HepG2 (cell line): ENCODE results near the gene SF3A2. TPM values are rescaled to one million over a fixed set of nuclear protein-coding genes. Genes with fewer than 3 reads are reported as not detected.

Experiments
- AGO2 ChIP-seq: fragments of 200-400 bp; formaldehyde crosslinking; optimal IDR thresholded peaks from 2 replicates; pipeline ENCODE3; 2017; ENCODE audit warnings: mild to moderate bottlenecking, low read depth, low read length, moderate library complexity
- CBFB ChIP-seq: sonication (generic); formaldehyde crosslinking; IDR thresholded peaks from 2 replicates; pipeline ENCODE4 v1.4.0; 2020; ENCODE audit warnings: missing genetic modification reagents
- CREB3 ChIP-seq: sonication (generic); formaldehyde crosslinking; IDR thresholded peaks from 2 replicates; pipeline ENCODE4 v1.5.0; 2020; ENCODE audit warnings: missing genetic modification reagents
- EEA1 ChIP-seq: sonication (generic); formaldehyde crosslinking; IDR thresholded peaks from 2 replicates; pipeline ENCODE4 v1.5.1; 2020; ENCODE audit warnings: mild to moderate bottlenecking, missing genetic modification reagents, borderline replicate concordance
- ELF3 ChIP-seq: IDR thresholded peaks from 2 replicates; pipeline ENCODE4 v1.6.1; 2016; ENCODE audit warnings: missing genetic modification reagents, missing compliant biosample characterization
- FOXO4 ChIP-seq: sonication (generic); formaldehyde crosslinking; conservative IDR thresholded peaks from 2 replicates; pipeline ENCODE4 v1.8.1; 2023; ENCODE audit warnings: missing genetic modification reagents
- HOXA5 ChIP-seq: sonication (generic); formaldehyde crosslinking; IDR thresholded peaks from 2 replicates; pipeline ENCODE4 v1.4.0; 2020; ENCODE audit warnings: missing genetic modification reagents
- JARID2 ChIP-seq: sonication (generic); formaldehyde crosslinking; IDR thresholded peaks from 2 replicates; pipeline ENCODE4 v1.8.1; 2023; ENCODE audit warnings: missing genetic modification reagents, inconsistent platforms; ENCODE audit not compliant: insufficient replicate concordance
- MBD4 ChIP-seq: IDR thresholded peaks from 2 replicates; pipeline ENCODE4 v1.6.1; 2012; ENCODE audit warnings: low read length, inconsistent platforms, borderline replicate concordance
- MZF1 ChIP-seq: sonication (generic); formaldehyde crosslinking; IDR thresholded peaks from 2 replicates; pipeline ENCODE4 v1.8.1; 2023; ENCODE audit warnings: mild to moderate bottlenecking, missing genetic modification reagents, borderline replicate concordance
- NFKBIZ ChIP-seq: IDR thresholded peaks from 2 replicates; pipeline ENCODE4 v1.6.1; 2018; ENCODE audit warnings: missing genetic modification reagents, missing compliant biosample characterization
- NFRKB ChIP-seq: fragments of 450-650 bp; IDR thresholded peaks from 2 replicates; pipeline ENCODE4 v1.6.1; 2017
- RELA ChIP-seq: sonication (generic); formaldehyde crosslinking; IDR thresholded peaks from 2 replicates; pipeline ENCODE4 v1.4.0; 2020; ENCODE audit warnings: missing genetic modification reagents
- SIX4 ChIP-seq: sonication (generic); formaldehyde crosslinking; IDR thresholded peaks from 2 replicates; pipeline ENCODE4 v1.4.0; 2020; ENCODE audit warnings: missing genetic modification reagents
- TCF12 ChIP-seq, 2 experiments: fragments of 450-650 bp in 1 of 2; sonication (generic) in 1 of 2; formaldehyde crosslinking in 1 of 2; IDR thresholded peaks; 2 replicates each; pipeline versions ENCODE4 v1.6.1 to v1.8.0; 2017 to 2022; ENCODE audit warnings: antibody characterized with exemption in 1 of 2, mild to moderate bottlenecking in 1 of 2, missing genetic modification reagents in 1 of 2, moderate library complexity in 1 of 2
- TCF7 ChIP-seq: sonication (generic); IDR thresholded peaks from 2 replicates; pipeline ENCODE4 v1.6.1; 2016; ENCODE audit warnings: antibody characterized with exemption, low read depth
- TEAD3 ChIP-seq: optimal IDR thresholded peaks from 2 replicates; pipeline ENCODE3; 2016; ENCODE audit warnings: borderline replicate concordance
- ZNF180 ChIP-seq: sonication (generic); formaldehyde crosslinking; IDR thresholded peaks from 2 replicates; pipeline ENCODE4 v1.4.0; 2020; ENCODE audit warnings: low read depth, missing genetic modification reagents, borderline replicate concordance
- ZNF644 ChIP-seq: IDR thresholded peaks from 2 replicates; pipeline ENCODE4 v1.6.1; 2016; ENCODE audit warnings: low read depth
- ZNF766 ChIP-seq: sonication (generic); formaldehyde crosslinking; IDR thresholded peaks from 2 replicates; pipeline ENCODE4 v1.5.0; 2020; ENCODE audit warnings: missing genetic modification reagents, borderline replicate concordance
- ZNF792 ChIP-seq: IDR thresholded peaks from 2 replicates; pipeline ENCODE4 v1.6.1; 2016
- polyA plus RNA-seq, 8 experiments: library from polyadenylated mRNA; depleted of rRNA in 3 of 8; stranded (reverse) in 7 of 8; unstranded in 1 of 8; fragments of >200 nt; fragmentation: Illumina TruSeq in 4 of 8; extraction: Trizol in 4 of 8; gene quantifications; 2 replicates each; pipeline versions ENCODE4 v1.2.1 to v1.2.3, GENCODE V29; 2011 to 2016; ENCODE audit warnings: low read depth in 4 of 8, missing spikeins in 1 of 8, mixed read lengths in 1 of 8; ENCODE audit not compliant: insufficient read depth in 1 of 8
- total RNA-seq, 5 experiments: library from RNA; depleted of rRNA; stranded (reverse); fragments of >200 nt; fragmentation: Illumina TruSeq; extraction: Trizol; gene quantifications; 2 replicates each; pipeline ENCODE4 v1.2.3, GENCODE V29; 2016; ENCODE audit warnings: low read depth in 1 of 5
- TF ChIP-seq, protein P1 (sequence below): sonication (generic); formaldehyde crosslinking; IDR thresholded peaks from 2 replicates; pipeline ENCODE4 v1.5.1; 2020; ENCODE audit warnings: missing genetic modification reagents, mild to moderate bottlenecking, borderline replicate concordance
- TF ChIP-seq, protein P2 (sequence below): sonication (generic); formaldehyde crosslinking; IDR thresholded peaks from 2 replicates; pipeline ENCODE4 v1.4.0; 2020; ENCODE audit warnings: missing genetic modification reagents, borderline replicate concordance
- TF ChIP-seq, protein P3 (sequence below): sonication (generic); formaldehyde crosslinking; IDR thresholded peaks from 2 replicates; pipeline ENCODE4 v1.4.0; 2020; ENCODE audit warnings: missing genetic modification reagents

Gene SF3A2
- total and polyA plus RNA-seq, 2 of the 13 experiments (the other 11 are each of a cell fraction or from before 2014, with no cell fraction given) = 8.6 to 8.8 TPM

- TF ChIP-seq FOXO4 (CRISPR knock-in tag) (no peak), NFKBIZ (CRISPR knock-in tag) (no peak), ZNF644 (no peak), ZNF180 (CRISPR knock-in tag) (no peak), ZNF766 (CRISPR knock-in tag) (no peak), MBD4 (no peak), CREB3 (no peak), TEAD3 (CRISPR knock-in tag) (no peak), JARID2 (CRISPR knock-in tag) (no peak), SIX4 (CRISPR knock-in tag) (no peak), AGO2 (peak; percentile 12), EEA1 (CRISPR knock-in tag) (no peak), TCF12 (IDR thresholded peaks at IDR 0.05) (no peak), TCF12 (CRISPR knock-in tag; IDR thresholded peaks at IDR 0.05) (no peak), TCF7 (no peak), HOXA5 (no peak), CBFB (CRISPR knock-in tag) (no peak), ZNF792 (no peak), ELF3 (no peak), MZF1 (CRISPR knock-in tag) (no peak), NFRKB (no peak), RELA (CRISPR knock-in tag) (no peak)
- TF ChIP-seq, protein P1, sequence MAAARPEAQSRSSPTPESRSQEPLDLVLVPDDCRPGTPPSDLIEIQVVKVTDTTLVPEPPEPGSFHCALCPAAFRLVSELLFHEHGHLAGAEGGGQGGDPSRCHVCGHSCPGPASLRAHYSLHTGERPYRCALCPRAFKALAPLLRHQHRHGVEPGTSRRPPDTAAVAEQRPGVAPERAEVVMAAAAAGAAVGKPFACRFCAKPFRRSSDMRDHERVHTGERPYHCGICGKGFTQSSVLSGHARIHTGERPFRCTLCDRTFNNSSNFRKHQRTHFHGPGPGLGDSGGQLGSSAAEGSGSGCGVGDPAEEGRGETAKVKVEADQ (CRISPR knock-in tag) = no peak
- TF ChIP-seq, protein P2, sequence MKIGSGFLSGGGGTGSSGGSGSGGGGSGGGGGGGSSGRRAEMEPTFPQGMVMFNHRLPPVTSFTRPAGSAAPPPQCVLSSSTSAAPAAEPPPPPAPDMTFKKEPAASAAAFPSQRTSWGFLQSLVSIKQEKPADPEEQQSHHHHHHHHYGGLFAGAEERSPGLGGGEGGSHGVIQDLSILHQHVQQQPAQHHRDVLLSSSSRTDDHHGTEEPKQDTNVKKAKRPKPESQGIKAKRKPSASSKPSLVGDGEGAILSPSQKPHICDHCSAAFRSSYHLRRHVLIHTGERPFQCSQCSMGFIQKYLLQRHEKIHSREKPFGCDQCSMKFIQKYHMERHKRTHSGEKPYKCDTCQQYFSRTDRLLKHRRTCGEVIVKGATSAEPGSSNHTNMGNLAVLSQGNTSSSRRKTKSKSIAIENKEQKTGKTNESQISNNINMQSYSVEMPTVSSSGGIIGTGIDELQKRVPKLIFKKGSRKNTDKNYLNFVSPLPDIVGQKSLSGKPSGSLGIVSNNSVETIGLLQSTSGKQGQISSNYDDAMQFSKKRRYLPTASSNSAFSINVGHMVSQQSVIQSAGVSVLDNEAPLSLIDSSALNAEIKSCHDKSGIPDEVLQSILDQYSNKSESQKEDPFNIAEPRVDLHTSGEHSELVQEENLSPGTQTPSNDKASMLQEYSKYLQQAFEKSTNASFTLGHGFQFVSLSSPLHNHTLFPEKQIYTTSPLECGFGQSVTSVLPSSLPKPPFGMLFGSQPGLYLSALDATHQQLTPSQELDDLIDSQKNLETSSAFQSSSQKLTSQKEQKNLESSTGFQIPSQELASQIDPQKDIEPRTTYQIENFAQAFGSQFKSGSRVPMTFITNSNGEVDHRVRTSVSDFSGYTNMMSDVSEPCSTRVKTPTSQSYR (CRISPR knock-in tag) = no peak
- TF ChIP-seq, protein P3, sequence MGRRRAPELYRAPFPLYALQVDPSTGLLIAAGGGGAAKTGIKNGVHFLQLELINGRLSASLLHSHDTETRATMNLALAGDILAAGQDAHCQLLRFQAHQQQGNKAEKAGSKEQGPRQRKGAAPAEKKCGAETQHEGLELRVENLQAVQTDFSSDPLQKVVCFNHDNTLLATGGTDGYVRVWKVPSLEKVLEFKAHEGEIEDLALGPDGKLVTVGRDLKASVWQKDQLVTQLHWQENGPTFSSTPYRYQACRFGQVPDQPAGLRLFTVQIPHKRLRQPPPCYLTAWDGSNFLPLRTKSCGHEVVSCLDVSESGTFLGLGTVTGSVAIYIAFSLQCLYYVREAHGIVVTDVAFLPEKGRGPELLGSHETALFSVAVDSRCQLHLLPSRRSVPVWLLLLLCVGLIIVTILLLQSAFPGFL = no peak
These were observed 34.8 kb downstream of the SF3A2 start (continued) for GRCh38 chr19:2271234-2272103.
